Kidney epithelial cell (primary cell): ENCODE data around the gene BCL11B. TPM values are rescaled to one million over a fixed set of nuclear protein-coding genes. Genes with fewer than 3 reads are reported as not detected.

Source experiments
- DNase-seq: peaks from one replicate; pipeline ENCODE4 v3.0.0-alpha.2; 2010; ENCODE audit warnings: low read depth
- H3K27me3 ChIP-seq: 2 replicates; pipeline ENCODE4 v1.6.0; 2011; ENCODE audit warnings: low read length; ENCODE audit not compliant: control insufficient read depth, insufficient read depth
- H3K36me3 ChIP-seq: 2 replicates; pipeline ENCODE4 v1.5.1; 2011; ENCODE audit warnings: low read length; ENCODE audit not compliant: control insufficient read depth, insufficient read depth
- H3K4me3 ChIP-seq: 2 replicates; pipeline ENCODE4 v1.5.1; 2011; ENCODE audit warnings: low read depth, mild to moderate bottlenecking, control low read depth, low read length
- CTCF ChIP-seq: IDR thresholded peaks from 2 replicates; pipeline ENCODE4 v1.5.1; 2011; ENCODE audit warnings: mild to moderate bottlenecking, moderate library complexity, low read length, control low read depth, inconsistent platforms; ENCODE audit not compliant: insufficient read depth, poor library complexity, severe bottlenecking
- total RNA-seq: library from RNA; depleted of rRNA; stranded (reverse); fragments of >200 nt; gene quantifications from 2 replicates; pipeline ENCODE4 v1.2.3, GENCODE V29; 2015

BCL11B gene
- total RNA-seq, 1 donor from 2014 or later = 2.3 TPM

GRCh38 chr14:99242238-99242637 lies 29.8 kb downstream of the BCL11B start:
- no peaks in the 10 kb centered on the region for H3K36me3 ChIP-seq
- no peak overlapping the region for H3K4me3 ChIP-seq
- DNase-seq = no peak
- peaks cover 26% of the 10 kb centered on the region for H3K27me3 ChIP-seq
- no peak for TF ChIP-seq CTCF

GRCh38 chr14:99241325-99242010 lies 30.5 kb downstream of the BCL11B start:
- DNase-seq = no peak
- no peaks in the 10 kb centered on the region for H3K36me3 ChIP-seq
- peaks cover 19% of the 10 kb centered on the region for H3K27me3 ChIP-seq
- no peak overlapping the region for H3K4me3 ChIP-seq
- TF ChIP-seq CTCF = no peak

- DNase-seq = no peak
- peaks cover 12% of the 10 kb centered on the region for H3K27me3 ChIP-seq
- H3K4me3 ChIP-seq = no peak overlapping the region
- TF ChIP-seq CTCF = no peak
- no peaks in the 10 kb centered on the region for H3K36me3 ChIP-seq
Observed at GRCh38 chr14:99240627-99241324, 31.2 kb downstream of the BCL11B start.

- no peak for DNase-seq
- no peak for TF ChIP-seq CTCF
- Histone ChIP-seq H3K4me3 (no peak overlapping the region), H3K27me3 (peaks cover 3% of the 10 kb centered on the region), H3K36me3 (no peaks in the 10 kb centered on the region)
Observed at GRCh38 chr14:99239661-99240092, 32.3 kb downstream of the BCL11B start.

- TF ChIP-seq CTCF = no peak
- Histone ChIP-seq H3K4me3 (no peak overlapping the region), H3K36me3 (no peaks in the 10 kb centered on the region), H3K27me3 (no peaks in the 10 kb centered on the region)
- no peak for DNase-seq
Observed at GRCh38 chr14:99238216-99238615, 33.8 kb downstream of the BCL11B start.
